Measurements from ENCODE around the gene SLC6A9. TPM values are rescaled to one million over a fixed set of nuclear protein-coding genes. Genes with fewer than 3 reads are reported as not detected.

Gene SLC6A9
- total and polyA plus RNA-seq, 2 of the 8 experiments (the other 6 are each of a cell fraction or from before 2014, with no cell fraction given): 20.2 to 24.2 TPM

GRCh38 chr1:43970502-43970901 is 60.8 kb downstream of the SLC6A9 start:
- Histone ChIP-seq H3K4me3 (ENCODE audit: extremely low read depth in 1 of 4, insufficient read depth in 2 of 4, low read depth in 3 of 4, low read length in 4 of 4) (peak overlapping the region; percentile 65 to 100 (median 97)), H3K9me3 (ENCODE audit: insufficient read depth in 2 of 2, low read depth in 1 of 2, low read length in 1 of 2) (no peaks in the 10 kb centered on the region), H3K79me2 (ENCODE audit: control insufficient read depth in 1 of 2, insufficient read depth in 2 of 2, low read length in 2 of 2) (peaks cover 0 to 15% of the 10 kb centered on the region in 2 experiments; a peak in 2 of 4 replicates), H2BK5ac (ENCODE audit: low read depth, low read length) (no peak overlapping the region; the same call in 1 of the 2 replicates), H3K9ac (replicated peaks in 1 of 4; ENCODE audit: extremely low read depth in 1 of 4, low read depth in 3 of 4, low read length in 3 of 4) (peak overlapping the region in 3 of 4 experiments; percentile 72 to 81 (median 79); a peak in 6 of 7 replicates), H3K4me1 (replicated peaks in 1 of 4; ENCODE audit: control insufficient read depth in 3 of 4, insufficient read depth in 4 of 4, low read length in 3 of 4) (peaks cover 0 to 11% (median 6%) of the 10 kb centered on the region in 4 experiments; a peak in 5 of 7 replicates), H3K23ac (ENCODE audit: insufficient read length) (no peak overlapping the region), H3K4ac (replicated peaks; ENCODE audit: insufficient read length, low read depth, low read length) (no peak overlapping the region), H2BK120ac (replicated peaks; ENCODE audit: low read depth, low read length) (no peak overlapping the region), H3K14ac (ENCODE audit: insufficient read length) (no peak overlapping the region), H3K18ac (ENCODE audit: extremely low read depth, low read length) (no peak overlapping the region), H3K56ac (replicated peaks; ENCODE audit: insufficient read length, low read depth, low read length) (no peak overlapping the region), H4K5ac (ENCODE audit: insufficient read length, low read depth, low read length) (no peak overlapping the region), H2BK20ac (ENCODE audit: low read length) (no peak overlapping the region), H3K4me2 (ENCODE audit: insufficient read depth in 1 of 2, low read depth in 2 of 2, low read length in 2 of 2) (peak overlapping the region; percentile 69 to 85), H3K23me2 (ENCODE audit: low read depth, low read length) (peaks cover 18% of the 10 kb centered on the region), H3K27me3 (replicated peaks in 1 of 4; ENCODE audit: control insufficient read depth in 3 of 4, extremely low read depth in 1 of 4, insufficient read depth in 3 of 4, low read length in 3 of 4) (no peaks in the 10 kb centered on the region), H3K27ac (ENCODE audit: low read depth, low read length) (no peak overlapping the region), H2AFZ (ENCODE audit: low read length) (no peak overlapping the region), H2AK5ac (ENCODE audit: low read depth, low read length) (no peak overlapping the region), H3K36me3 (ENCODE audit: control insufficient read depth in 2 of 4, insufficient read depth in 4 of 4, low read length in 3 of 4) (peaks cover 0 to 14% (median 8%) of the 10 kb centered on the region in 4 experiments; a peak in 4 of 8 replicates), H4K91ac (replicated peaks; ENCODE audit: insufficient read length, low read length) (no peak overlapping the region), H2BK12ac (ENCODE audit: low read depth, low read length) (no peak overlapping the region), H2BK15ac (ENCODE audit: low read length) (no peak overlapping the region; the same call in 1 of the 2 replicates), H3K79me1 (ENCODE audit: low read depth, low read length) (0 out of 2 replicates have a peak, but pooled peaks cover 4% of the 10 kb centered on the region), H4K8ac (ENCODE audit: extremely low read depth, insufficient read depth, low read length) (peak overlapping the region; percentile 84), H4K20me1 (replicated peaks in 1 of 2; ENCODE audit: control insufficient read depth in 1 of 2, insufficient read depth in 2 of 2, low read length in 2 of 2) (peaks cover 2 to 9% of the 10 kb centered on the region in 2 experiments)
- ChIA-PET POLR2A (ENCODE audit: partially characterized antibody) (interaction anchor here (0.7 to 12.9 kb wide), 7 partner anchors 8 to 23 kb away, joined by 3 to 189 read pairs (median 6); partner anchors contain the start of genes CCDC24 and IPO13), CTCF (ENCODE audit: partially characterized antibody) (interaction anchor here (0.7 to 9.2 kb wide), 12 partner anchors 8 to 206 kb away, joined by 3 to 79 read pairs (median 6); partner anchors contain the start of genes IPO13 and SLC6A9)
- FAIRE-seq: no peak
- WGBS, 2 experiments (ENCODE audit: extremely low coverage in 1 of 2, insufficient coverage in 1 of 2, insufficient read length in 1 of 2, insufficient replicate concordance in 2 of 2, low coverage in 1 of 2, low lambda C conversion rate in 2 of 2, missing lambda C conversion rate in 1 of 2): 59% methylated on average over 5 of the region's 5 CpGs; no CpG with 5 or more reads in 1 of the 2 experiments
- no peak for DNase-seq (ENCODE audit: low read depth in 1 of 2, low spot score in 2 of 2)
- TF ChIP-seq HDAC2 (IDR thresholded peaks at IDR 0.05; ENCODE audit: borderline replicate concordance in 1 of 2, low read depth in 2 of 2, low read length in 2 of 2) (no peak), ATF2 (IDR thresholded peaks at IDR 0.05; ENCODE audit: low read length) (no peak), E2F6 (IDR thresholded peaks at IDR 0.05) (no peak), HDAC6 (IDR thresholded peaks at IDR 0.05; ENCODE audit: low read depth, low read length) (no peak), CHD2 (IDR thresholded peaks at IDR 0.05; ENCODE audit: low read length) (no peak), CTCF (IDR thresholded peaks at IDR 0.05; ENCODE audit: control extremely low read depth in 1 of 3, insufficient read depth in 1 of 3, low read depth in 1 of 3, low read length in 3 of 3) (no peak), TBP (IDR thresholded peaks at IDR 0.05; ENCODE audit: low read depth, low read length) (no peak)

Measured in H1 (cell line).